GM18520 (cell line): ENCODE results near the gene NLGN1.
"Not testable (repeated sequence)": the region's sequence is repeated elsewhere in the genome, so short reads cannot be mapped to it uniquely, and the experiment has no call there.

Experiments
- ATAC-seq: cut with Tn5 transposase; IDR thresholded peaks from one replicate; pipeline ENCODE4 v1.9.1; 2021; ENCODE audit not compliant: unreplicated experiment

The NLGN1 gene

GRCh38 chr3:173397161-173398110 is at the start of gene NLGN1:
NLGN1 (plus strand) TSS chr3:173397744.
- ATAC-seq: no peak

DNA sequence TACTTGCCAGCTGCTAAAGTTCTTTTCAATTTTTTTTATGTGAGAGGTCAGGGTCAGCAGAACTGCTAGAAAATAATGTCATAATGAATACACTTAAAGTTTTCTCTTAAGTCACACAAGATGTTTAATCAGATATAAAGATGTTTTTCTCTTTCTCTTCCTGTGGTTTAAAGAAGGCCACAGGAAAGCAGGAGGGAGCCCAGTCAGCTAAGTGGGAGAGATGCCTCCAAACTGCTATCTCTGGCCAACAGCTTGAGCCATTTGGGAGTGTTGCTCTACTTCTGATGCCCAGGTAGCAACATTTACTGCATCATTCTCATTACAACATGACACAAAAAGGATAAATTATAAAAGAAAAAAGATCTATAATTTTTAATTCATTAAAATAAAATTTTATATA is 45.7 kb upstream of the NLGN1 start:
- ATAC-seq: no peak

DNA sequence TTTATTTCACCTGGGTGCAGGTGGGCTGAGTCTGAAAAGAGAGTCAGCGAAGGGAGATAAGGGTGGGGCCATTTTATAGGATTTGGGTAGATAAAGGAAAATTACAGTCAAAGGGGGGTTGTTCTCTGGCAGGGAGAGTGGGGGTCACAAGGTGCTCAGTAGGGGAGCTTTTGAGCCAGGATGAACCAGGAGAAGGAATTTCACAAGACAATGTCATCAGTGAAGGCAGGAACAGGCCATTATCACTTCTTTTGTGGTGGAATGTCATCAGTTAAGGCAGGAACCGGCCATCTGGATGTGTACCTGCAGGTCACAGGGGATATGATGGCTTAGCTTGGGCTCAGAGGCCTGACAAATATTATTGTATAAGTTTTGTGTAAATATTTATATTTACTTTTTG is 44.4 kb upstream of the NLGN1 start:
- ATAC-seq: not testable (repeated sequence)

- ATAC-seq: no peak
Measured at GRCh38 chr3:173354124-173354523, 43.4 kb upstream of the NLGN1 start.

DNA sequence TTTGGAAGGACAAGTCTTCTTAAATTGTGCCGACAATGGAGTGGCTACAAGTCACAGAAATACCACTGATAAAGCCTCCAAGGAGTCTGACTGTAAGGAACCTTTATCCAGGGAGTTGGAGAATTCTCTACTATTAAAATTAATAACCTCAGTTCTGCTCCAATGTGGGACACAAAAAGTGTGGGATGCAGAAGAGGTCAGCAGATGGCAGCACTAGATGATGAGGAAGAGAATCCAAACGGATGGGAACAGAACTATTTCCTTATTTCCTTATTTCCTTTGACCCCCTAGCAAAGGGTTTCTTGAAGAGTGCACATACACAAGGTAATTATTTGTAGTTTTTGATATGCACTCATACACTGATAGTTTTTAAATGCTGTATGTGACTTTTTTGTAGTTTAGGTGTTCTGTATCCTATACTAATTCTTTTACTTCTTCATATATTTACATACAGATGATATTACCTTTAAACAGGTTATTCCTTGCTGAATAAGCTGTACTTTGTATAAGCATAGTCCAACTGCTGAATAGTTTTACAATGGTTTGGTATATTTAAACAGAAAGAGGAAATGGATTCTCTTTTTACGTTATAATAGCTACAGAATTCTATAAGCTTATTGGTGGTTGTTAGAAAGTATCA is 25.6 kb upstream of the NLGN1 start:
- no peak for ATAC-seq

DNA sequence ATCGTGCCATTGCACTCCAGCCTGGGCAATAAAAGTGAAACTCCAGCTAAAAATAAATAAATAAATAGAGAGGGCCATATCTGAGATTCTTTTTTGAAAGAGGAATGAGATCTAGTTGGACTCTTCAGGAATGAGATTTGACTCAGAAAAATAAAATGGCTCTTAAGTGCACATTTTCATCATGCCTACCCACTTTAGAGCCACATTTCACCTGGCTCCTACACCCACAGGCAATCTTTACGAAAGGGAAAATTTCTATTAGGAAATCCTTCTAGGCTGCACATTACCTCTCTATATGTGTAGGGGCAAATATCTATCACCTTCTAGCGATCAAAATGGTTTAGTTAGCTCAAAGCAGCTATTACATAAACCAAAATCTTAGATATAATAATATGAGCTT is 16.9 kb upstream of the NLGN1 start:
- no peak for ATAC-seq

- ATAC-seq: not testable (repeated sequence)
Measured at GRCh38 chr3:173381936-173382335, 15.6 kb upstream of the NLGN1 start.

DNA sequence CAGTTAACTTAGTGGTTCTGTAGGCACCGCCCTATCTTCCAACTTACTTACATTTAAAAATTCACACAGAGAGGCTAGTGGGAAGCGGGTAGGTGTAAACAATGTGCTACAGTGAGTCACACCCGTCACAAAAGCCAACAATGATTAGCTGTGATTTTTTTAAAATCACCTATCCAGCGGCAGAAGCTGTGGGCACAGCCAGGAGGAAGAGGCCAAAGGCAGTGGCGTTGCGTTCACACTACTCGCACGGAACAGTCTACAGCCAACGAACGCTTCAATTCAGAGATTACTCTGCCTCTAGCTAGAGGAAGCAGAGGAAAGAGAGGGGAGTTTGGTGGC is 2.5 kb upstream of the NLGN1 start:
- ATAC-seq: peak; percentile 16

DNA sequence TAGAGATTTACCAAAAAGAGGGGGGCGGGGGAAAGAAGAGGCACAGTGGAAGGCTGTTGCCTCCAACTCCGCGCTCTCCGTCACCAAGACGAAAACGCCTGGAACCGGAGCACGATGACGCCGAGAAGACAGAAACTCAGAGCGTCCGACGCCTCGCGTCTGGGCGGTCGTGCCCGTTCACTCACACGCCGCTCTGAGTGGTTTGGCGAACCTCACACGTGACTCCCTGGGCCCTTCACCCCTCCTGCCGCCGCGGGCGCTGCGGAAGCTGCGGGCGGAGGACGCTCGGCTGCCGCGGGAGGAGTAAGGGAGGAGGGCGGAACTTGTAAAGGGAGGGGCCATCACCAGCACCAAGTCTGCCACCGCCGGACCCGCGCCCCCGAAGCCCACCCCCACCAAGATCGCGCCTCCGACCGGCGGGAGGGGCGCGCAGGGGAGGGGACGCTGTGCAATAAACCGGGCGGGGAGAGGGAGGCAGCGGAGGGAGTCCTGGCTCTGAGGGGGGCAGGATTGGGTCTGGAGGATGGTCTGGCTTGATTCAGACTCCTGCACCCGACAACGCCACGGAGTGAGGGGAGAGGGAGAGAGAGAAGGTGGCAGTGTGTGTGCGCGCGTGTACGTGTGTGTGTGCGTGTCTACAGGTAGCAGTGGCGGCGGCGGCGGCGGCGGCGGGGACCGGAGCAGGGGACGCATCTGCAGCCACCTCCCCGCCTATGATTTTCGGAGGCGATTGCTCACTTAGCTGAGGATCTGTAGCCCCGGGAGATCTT is 1.9 kb upstream of the NLGN1 start:
- peak; percentile 94 for ATAC-seq

GRCh38 chr3:173396191-173397041 is 1.1 kb upstream of the NLGN1 start:
- no peak for ATAC-seq

GRCh38 chr3:173398111-173398479 is 551 bp downstream of the NLGN1 start:
- ATAC-seq: no peak

DNA sequence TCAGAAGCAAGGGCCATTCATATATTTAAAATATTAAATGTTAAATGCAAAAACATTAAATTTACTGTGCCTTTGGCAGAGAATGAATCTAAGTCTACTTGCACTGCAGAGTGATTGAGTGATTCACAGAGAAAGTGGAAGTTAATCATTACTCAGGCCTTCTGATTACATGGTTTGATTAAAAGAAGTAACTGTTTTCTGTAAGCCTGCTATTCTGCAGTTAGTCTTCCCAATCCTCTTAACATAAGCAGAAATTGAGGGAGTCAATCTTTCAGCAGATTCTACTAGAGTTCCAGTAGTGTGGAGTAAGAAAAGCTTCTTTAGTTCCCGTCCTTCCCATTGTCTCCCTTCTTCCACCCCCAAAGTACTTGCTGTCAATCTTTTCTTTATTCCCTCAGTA is 1.5 kb downstream of the NLGN1 start:
- ATAC-seq: no peak

DNA sequence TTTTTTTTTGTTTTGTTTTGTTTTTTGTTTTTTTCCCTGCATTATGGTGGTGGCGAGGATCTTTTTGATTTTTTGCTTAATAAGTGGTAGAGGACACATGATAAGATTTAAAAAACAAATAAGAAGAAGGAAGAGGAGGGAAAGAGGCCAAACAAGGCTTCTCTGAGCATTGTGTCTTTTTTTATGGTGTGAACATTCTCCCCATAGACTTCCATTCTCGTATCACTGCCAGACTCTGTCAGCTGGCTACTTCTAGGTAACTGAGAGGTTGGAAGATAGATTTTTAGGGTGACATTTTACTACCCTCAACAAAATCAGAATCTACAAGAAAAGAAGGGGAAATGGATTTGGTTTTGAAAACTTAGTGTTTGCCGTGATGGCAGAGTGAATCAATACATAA is 3.8 kb downstream of the NLGN1 start:
- no peak for ATAC-seq

- ATAC-seq: no peak
Measured at GRCh38 chr3:173402656-173403055, 5.1 kb downstream of the NLGN1 start.

DNA sequence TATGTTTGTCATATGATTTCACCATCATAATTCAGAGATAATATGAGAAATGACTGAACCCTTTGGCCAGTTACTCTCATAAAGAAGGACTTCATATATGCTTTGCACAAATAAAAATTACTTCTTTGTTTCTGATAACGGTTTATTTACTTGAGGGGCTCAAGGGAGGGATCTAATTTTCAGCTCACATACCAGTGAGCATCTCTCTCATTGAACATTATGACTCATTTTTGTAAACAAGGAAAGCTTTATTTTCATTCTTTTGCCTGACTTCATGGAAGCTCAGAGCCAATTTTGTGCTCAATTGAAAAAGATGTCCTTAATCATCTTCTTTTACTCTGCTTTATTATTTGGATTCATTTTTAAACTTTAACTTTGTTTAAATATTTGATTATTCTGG is 5.8 kb downstream of the NLGN1 start:
- ATAC-seq: no peak

- ATAC-seq: no peak
Measured at GRCh38 chr3:173404156-173404555, 6.6 kb downstream of the NLGN1 start.

- no peak for ATAC-seq
Measured at GRCh38 chr3:173410436-173410835, 12.9 kb downstream of the NLGN1 start.

GRCh38 chr3:173410849-173411248 is 13.3 kb downstream of the NLGN1 start:
- no peak for ATAC-seq

GRCh38 chr3:173411375-173411973 is 13.9 kb downstream of the NLGN1 start:
- no peak for ATAC-seq

DNA sequence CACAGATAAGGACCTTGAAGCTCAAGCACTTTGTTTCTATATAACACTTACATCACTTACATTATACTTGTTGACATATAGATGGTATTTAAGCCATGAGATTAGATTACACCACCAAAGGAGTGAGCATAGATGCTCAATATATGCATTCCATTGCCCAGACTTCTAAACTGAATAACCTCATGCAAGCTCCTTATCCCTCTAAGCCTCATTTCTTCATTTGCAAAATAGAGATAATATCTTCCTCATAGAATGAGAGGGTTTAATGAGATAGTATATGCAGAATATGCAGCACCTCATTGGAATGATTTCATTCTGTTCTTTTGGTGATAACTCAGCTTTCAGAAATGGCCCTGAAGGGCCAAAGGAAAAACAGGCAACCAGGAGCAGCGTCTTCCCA is 18.5 kb downstream of the NLGN1 start:
- no peak for ATAC-seq
